HG03571 (cell line): ENCODE results near the gene DLGAP1.

Experiments
- ATAC-seq: cut with Tn5 transposase; IDR thresholded peaks from one replicate; pipeline ENCODE4 v1.9.1; 2021; ENCODE audit not compliant: unreplicated experiment

Gene DLGAP1

GRCh38 chr18:3793111-3793510 lies 662.0 kb downstream of the DLGAP1 start:
- no peak for ATAC-seq

- ATAC-seq: no peak
Measured at GRCh38 chr18:3792711-3793110, 662.4 kb downstream of the DLGAP1 start.

- no peak for ATAC-seq
Measured at GRCh38 chr18:3791238-3791637, 663.9 kb downstream of the DLGAP1 start.

GRCh38 chr18:3790703-3791102 lies 664.4 kb downstream of the DLGAP1 start:
- ATAC-seq: no peak

GRCh38 chr18:3789525-3789924 lies 665.6 kb downstream of the DLGAP1 start:
- ATAC-seq: no peak

- ATAC-seq: no peak
Measured at GRCh38 chr18:3784949-3785348, 670.2 kb downstream of the DLGAP1 start.

GRCh38 chr18:3782901-3783300 lies 672.2 kb downstream of the DLGAP1 start:
- no peak for ATAC-seq

- no peak for ATAC-seq
Measured at GRCh38 chr18:3777719-3778118, 677.4 kb downstream of the DLGAP1 start.

- no peak for ATAC-seq
Measured at GRCh38 chr18:3777122-3777521, 678.0 kb downstream of the DLGAP1 start.

- ATAC-seq: no peak
Measured at GRCh38 chr18:3775996-3776395, 679.1 kb downstream of the DLGAP1 start.

- ATAC-seq: no peak
Measured at GRCh38 chr18:3773303-3773702, 681.8 kb downstream of the DLGAP1 start.

GRCh38 chr18:3771121-3771971 lies 683.8 kb downstream of the DLGAP1 start:
- peak; percentile 97 for ATAC-seq

GRCh38 chr18:3761266-3761665 lies 693.8 kb downstream of the DLGAP1 start:
- no peak for ATAC-seq

- no peak for ATAC-seq
Measured at GRCh38 chr18:3760741-3761140, 694.4 kb downstream of the DLGAP1 start.

- no peak for ATAC-seq
Measured at GRCh38 chr18:3759099-3759498, 696.0 kb downstream of the DLGAP1 start.

GRCh38 chr18:3758531-3758930 lies 696.6 kb downstream of the DLGAP1 start:
- ATAC-seq: no peak

- ATAC-seq: no peak
Measured at GRCh38 chr18:3757361-3757760, 697.7 kb downstream of the DLGAP1 start.

- no peak for ATAC-seq
Measured at GRCh38 chr18:3753106-3753505, 702.0 kb downstream of the DLGAP1 start.

- ATAC-seq: no peak
Measured at GRCh38 chr18:3748086-3748485, 707.0 kb downstream of the DLGAP1 start.

- ATAC-seq: no peak
Measured at GRCh38 chr18:3747176-3747973, 707.7 kb downstream of the DLGAP1 start.

- ATAC-seq: no peak
Measured at GRCh38 chr18:3742541-3742940, 712.6 kb downstream of the DLGAP1 start.

GRCh38 chr18:3741333-3741732 lies 713.8 kb downstream of the DLGAP1 start:
- ATAC-seq: no peak
